DOHH2 (cell line): ENCODE data around the gene SCN4B.

Experiments used
- H3F3A ChIP-seq: fragments of 200-600 bp; sonication (generic), shearing (Covaris generic); 2 replicates; pipeline ENCODE4 v1.6.0; 2016; ENCODE audit warnings: antibody characterized with exemption, mild to moderate bottlenecking; ENCODE audit not compliant: control insufficient read depth, insufficient read depth
- H3K27ac ChIP-seq: fragments of 200-600 bp; sonication (generic); 2 replicates; pipeline ENCODE4 v1.5.1; 2014; ENCODE audit warnings: low read depth, mild to moderate bottlenecking, low read length, moderate library complexity
- H3K27me3 ChIP-seq: fragments of 200-600 bp; sonication (generic); 2 replicates; pipeline ENCODE4 v1.6.1; 2014; ENCODE audit warnings: mild to moderate bottlenecking, low read length, mixed read lengths; ENCODE audit not compliant: control insufficient read depth
- H3K36me3 ChIP-seq: fragments of 200-600 bp; sonication (generic); 2 replicates; pipeline ENCODE4 v1.6.1; 2014; ENCODE audit warnings: mild to moderate bottlenecking, low read length, moderate library complexity, mixed read lengths; ENCODE audit not compliant: control insufficient read depth
- H3K4me1 ChIP-seq: fragments of 200-600 bp; sonication (generic); 2 replicates; pipeline ENCODE4 v1.6.1; 2014; ENCODE audit warnings: mild to moderate bottlenecking, low read length, mixed read lengths; ENCODE audit not compliant: control insufficient read depth
- H3K4me2 ChIP-seq: fragments of 200-600 bp; sonication (generic); 2 replicates; pipeline ENCODE4 v1.6.0; 2014; ENCODE audit warnings: mild to moderate bottlenecking, low read length, moderate library complexity
- H3K4me3 ChIP-seq: fragments of 200-600 bp; sonication (generic); 2 replicates; pipeline ENCODE4 v1.5.1; 2014; ENCODE audit warnings: mild to moderate bottlenecking, low read length, mixed read lengths
- H3K79me2 ChIP-seq: fragments of 200-600 bp; sonication (generic); 2 replicates; pipeline ENCODE4 v1.6.1; 2014; ENCODE audit warnings: mild to moderate bottlenecking, low read length, mixed read lengths; ENCODE audit not compliant: control insufficient read depth
- H3K9me2 ChIP-seq: fragments of 200-600 bp; sonication (generic); replicated peaks from 2 replicates; pipeline ENCODE4 v1.6.1; 2014; ENCODE audit warnings: mild to moderate bottlenecking, low read length, mixed read lengths; ENCODE audit not compliant: control insufficient read depth
- H3K9me3 ChIP-seq: fragments of 200-600 bp; sonication (generic); 2 replicates; pipeline ENCODE4 v1.6.1; 2014; ENCODE audit warnings: antibody characterized with exemption, low read length, mixed read lengths; ENCODE audit not compliant: control insufficient read depth, insufficient read depth
- H4K20me1 ChIP-seq: fragments of 200-600 bp; sonication (generic); 2 replicates; pipeline ENCODE4 v1.6.0; 2014; ENCODE audit warnings: low read depth, mild to moderate bottlenecking, antibody characterized with exemption, low read length, moderate library complexity; ENCODE audit not compliant: control insufficient read depth, insufficient read depth
- EZH2phosphoT487 ChIP-seq: fragments of 200-600 bp; sonication (generic); IDR thresholded peaks from 2 replicates; pipeline ENCODE4 v1.6.1; 2017; ENCODE audit warnings: borderline replicate concordance, mild to moderate bottlenecking, antibody characterized with exemption, low read length, moderate library complexity, mixed read lengths
- TF ChIP-seq, protein P1 (sequence below): fragments of 200-600 bp; sonication (generic); IDR thresholded peaks from one replicate; pipeline ENCODE4 v1.5.1; 2014; ENCODE audit warnings: antibody characterized with exemption, mild to moderate bottlenecking, low read depth, low read length; ENCODE audit not compliant: poor library complexity, severe bottlenecking

SCN4B gene

DNA sequence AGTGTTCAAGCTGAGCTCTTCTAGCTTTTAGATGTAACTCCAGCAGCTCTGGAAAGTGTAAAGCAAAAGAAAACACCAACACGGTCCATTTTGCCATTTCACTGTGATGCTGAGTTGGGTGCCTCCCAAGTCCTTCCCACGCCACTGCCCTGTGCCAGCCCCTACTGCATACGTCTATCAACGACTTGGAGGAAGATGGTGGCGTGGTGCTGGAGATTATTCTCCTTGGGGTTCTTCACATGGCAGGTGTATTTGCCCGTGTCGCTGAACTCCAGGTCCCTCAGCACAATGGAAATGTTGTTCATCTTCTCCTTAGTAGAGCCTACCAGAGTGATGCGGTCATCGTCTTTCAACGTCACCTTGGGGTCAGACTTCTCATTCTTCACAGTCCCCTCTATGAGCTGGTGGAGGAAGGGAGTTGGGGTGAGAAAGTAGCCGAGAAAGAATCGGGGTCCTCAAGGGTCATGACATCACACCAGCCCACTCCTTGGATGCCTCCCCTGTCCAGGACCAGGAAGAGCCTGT, 8.9 kb downstream of the SCN4B start:
- peaks cover 11% of the 10 kb centered on the region; the same call in 1 of the 2 replicates for H3K4me1 ChIP-seq
- H3K4me3 ChIP-seq, result no peak overlapping the region
- H3K27me3 ChIP-seq, result peaks cover 74% of the 10 kb centered on the region
- H4K20me1 ChIP-seq, result no peaks in the 10 kb centered on the region
- H3K79me2 ChIP-seq, result no peaks in the 10 kb centered on the region
- no peaks in the 10 kb centered on the region for H3F3A ChIP-seq
- no peak overlapping the region for H3K4me2 ChIP-seq
- no peaks in the 10 kb centered on the region for H3K9me2 ChIP-seq
- no peaks in the 10 kb centered on the region for H3K9me3 ChIP-seq
- H3K27ac ChIP-seq, result no peak overlapping the region
- H3K36me3 ChIP-seq, result no peaks in the 10 kb centered on the region
- TF ChIP-seq EZH2phosphoT487, result no peak
- TF ChIP-seq, protein P1, sequence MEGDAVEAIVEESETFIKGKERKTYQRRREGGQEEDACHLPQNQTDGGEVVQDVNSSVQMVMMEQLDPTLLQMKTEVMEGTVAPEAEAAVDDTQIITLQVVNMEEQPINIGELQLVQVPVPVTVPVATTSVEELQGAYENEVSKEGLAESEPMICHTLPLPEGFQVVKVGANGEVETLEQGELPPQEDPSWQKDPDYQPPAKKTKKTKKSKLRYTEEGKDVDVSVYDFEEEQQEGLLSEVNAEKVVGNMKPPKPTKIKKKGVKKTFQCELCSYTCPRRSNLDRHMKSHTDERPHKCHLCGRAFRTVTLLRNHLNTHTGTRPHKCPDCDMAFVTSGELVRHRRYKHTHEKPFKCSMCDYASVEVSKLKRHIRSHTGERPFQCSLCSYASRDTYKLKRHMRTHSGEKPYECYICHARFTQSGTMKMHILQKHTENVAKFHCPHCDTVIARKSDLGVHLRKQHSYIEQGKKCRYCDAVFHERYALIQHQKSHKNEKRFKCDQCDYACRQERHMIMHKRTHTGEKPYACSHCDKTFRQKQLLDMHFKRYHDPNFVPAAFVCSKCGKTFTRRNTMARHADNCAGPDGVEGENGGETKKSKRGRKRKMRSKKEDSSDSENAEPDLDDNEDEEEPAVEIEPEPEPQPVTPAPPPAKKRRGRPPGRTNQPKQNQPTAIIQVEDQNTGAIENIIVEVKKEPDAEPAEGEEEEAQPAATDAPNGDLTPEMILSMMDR, result no peak

DNA sequence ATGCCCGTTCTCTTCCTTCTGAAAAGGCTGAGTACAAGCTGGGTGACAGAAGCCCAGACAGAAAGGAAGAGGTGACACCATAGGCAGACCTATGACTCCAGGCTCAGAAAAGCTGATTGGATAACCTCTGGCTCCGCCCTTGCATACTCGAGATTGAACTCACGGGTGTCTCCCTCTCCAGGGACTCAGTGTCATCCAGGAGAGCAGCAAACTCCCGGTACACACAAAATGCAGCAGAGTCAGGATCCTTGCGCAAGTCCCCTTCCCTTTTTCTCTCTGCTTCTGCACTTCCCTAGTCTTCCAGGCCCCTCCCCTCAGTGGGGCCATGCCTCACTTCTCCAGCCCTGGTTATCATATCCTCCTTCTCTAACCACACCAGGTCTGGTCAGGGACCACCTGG, 9.8 kb downstream of the SCN4B start:
- H3K4me2 ChIP-seq, result no peak overlapping the region; the same call in 1 of the 2 replicates
- no peaks in the 10 kb centered on the region for H3F3A ChIP-seq
- H3K4me3 ChIP-seq, result no peak overlapping the region
- no peak for TF ChIP-seq EZH2phosphoT487
- TF ChIP-seq, protein P1, result no peak
- peaks cover 11% of the 10 kb centered on the region; the same call in 1 of the 2 replicates for H3K4me1 ChIP-seq
- no peaks in the 10 kb centered on the region for H4K20me1 ChIP-seq
- no peak overlapping the region for H3K27ac ChIP-seq
- H3K36me3 ChIP-seq, result no peaks in the 10 kb centered on the region
- H3K9me2 ChIP-seq, result no peaks in the 10 kb centered on the region
- no peaks in the 10 kb centered on the region for H3K9me3 ChIP-seq
- H3K27me3 ChIP-seq, result peaks cover 79% of the 10 kb centered on the region
- H3K79me2 ChIP-seq, result no peaks in the 10 kb centered on the region

DNA sequence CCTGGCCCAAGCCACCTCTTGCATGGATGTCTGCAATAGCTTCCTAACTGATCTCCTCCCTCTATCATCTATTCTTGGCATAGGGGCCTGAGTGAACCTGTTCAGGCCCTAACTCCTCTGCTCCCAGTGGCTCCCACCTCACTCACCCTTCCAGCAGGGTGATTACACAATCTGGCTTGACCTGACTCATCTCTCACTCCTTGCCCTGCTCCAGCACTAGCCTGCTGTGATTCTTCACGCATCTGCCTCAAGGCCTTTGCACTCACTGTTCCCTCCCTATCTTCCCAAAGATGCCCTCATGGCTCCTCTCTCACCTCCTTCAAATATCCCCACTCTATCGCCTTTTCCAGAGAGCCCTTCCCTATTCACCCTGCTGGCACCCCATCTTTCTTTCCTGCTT, 10.5 kb downstream of the SCN4B start:
- peaks cover 74% of the 10 kb centered on the region for H3K27me3 ChIP-seq
- no peak for TF ChIP-seq EZH2phosphoT487
- TF ChIP-seq, protein P1, result no peak
- H4K20me1 ChIP-seq, result no peaks in the 10 kb centered on the region
- H3K36me3 ChIP-seq, result no peaks in the 10 kb centered on the region
- H3K9me2 ChIP-seq, result no peaks in the 10 kb centered on the region
- no peak overlapping the region for H3K4me3 ChIP-seq
- H3K79me2 ChIP-seq, result no peaks in the 10 kb centered on the region
- H3K27ac ChIP-seq, result no peak overlapping the region
- H3K9me3 ChIP-seq, result no peaks in the 10 kb centered on the region
- H3K4me1 ChIP-seq, result peaks cover 11% of the 10 kb centered on the region; the same call in 1 of the 2 replicates
- no peaks in the 10 kb centered on the region for H3F3A ChIP-seq
- no peak overlapping the region for H3K4me2 ChIP-seq
